ENCODE measurements around the gene PTP4A1. TPM values are rescaled to one million over a fixed set of nuclear protein-coding genes. Genes with fewer than 3 reads are reported as not detected.

Gene PTP4A1
- total and polyA plus RNA-seq, 2 of the 13 experiments (the other 11 are each of a cell fraction or from before 2014, with no cell fraction given) = 141 to 376 TPM

GRCh38 chr6:63573899-63574553 is 1.7 kb downstream of the PTP4A1 start (continued):
- TF ChIP-seq, protein P1, sequence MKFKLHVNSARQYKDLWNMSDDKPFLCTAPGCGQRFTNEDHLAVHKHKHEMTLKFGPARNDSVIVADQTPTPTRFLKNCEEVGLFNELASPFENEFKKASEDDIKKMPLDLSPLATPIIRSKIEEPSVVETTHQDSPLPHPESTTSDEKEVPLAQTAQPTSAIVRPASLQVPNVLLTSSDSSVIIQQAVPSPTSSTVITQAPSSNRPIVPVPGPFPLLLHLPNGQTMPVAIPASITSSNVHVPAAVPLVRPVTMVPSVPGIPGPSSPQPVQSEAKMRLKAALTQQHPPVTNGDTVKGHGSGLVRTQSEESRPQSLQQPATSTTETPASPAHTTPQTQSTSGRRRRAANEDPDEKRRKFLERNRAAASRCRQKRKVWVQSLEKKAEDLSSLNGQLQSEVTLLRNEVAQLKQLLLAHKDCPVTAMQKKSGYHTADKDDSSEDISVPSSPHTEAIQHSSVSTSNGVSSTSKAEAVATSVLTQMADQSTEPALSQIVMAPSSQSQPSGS (CRISPR knock-in tag; IDR thresholded peaks at IDR 0.05) = peak; percentile 3; the same call in 1 of the 2 replicates
- no peak for TF ChIP-seq FLYWCH1 (CRISPR knock-in tag; IDR thresholded peaks at IDR 0.05)
- TF ChIP-seq MEIS2 (CRISPR knock-in tag; IDR thresholded peaks at IDR 0.05) = no peak
- TF ChIP-seq ELF1 (CRISPR knock-in tag; IDR thresholded peaks at IDR 0.05) = peak; percentile 73
- TF ChIP-seq MTF2 (CRISPR knock-in tag; IDR thresholded peaks at IDR 0.05; ENCODE audit: borderline replicate concordance) = no peak
- no peak for TF ChIP-seq ZNF143 (CRISPR knock-in tag; IDR thresholded peaks at IDR 0.05)
- TF ChIP-seq EED (CRISPR knock-in tag; IDR thresholded peaks at IDR 0.05) = no peak
- peak; percentile 15; the same call in 1 of the 2 replicates for TF ChIP-seq ZSCAN29 (CRISPR knock-in tag; conservative IDR thresholded peaks at IDR 0.05)
- 0 out of 2 replicates have a peak, but pooled peaks have one; percentile 43 for TF ChIP-seq FOXO4 (CRISPR knock-in tag; conservative IDR thresholded peaks at IDR 0.05)
- TF ChIP-seq, protein P2, sequence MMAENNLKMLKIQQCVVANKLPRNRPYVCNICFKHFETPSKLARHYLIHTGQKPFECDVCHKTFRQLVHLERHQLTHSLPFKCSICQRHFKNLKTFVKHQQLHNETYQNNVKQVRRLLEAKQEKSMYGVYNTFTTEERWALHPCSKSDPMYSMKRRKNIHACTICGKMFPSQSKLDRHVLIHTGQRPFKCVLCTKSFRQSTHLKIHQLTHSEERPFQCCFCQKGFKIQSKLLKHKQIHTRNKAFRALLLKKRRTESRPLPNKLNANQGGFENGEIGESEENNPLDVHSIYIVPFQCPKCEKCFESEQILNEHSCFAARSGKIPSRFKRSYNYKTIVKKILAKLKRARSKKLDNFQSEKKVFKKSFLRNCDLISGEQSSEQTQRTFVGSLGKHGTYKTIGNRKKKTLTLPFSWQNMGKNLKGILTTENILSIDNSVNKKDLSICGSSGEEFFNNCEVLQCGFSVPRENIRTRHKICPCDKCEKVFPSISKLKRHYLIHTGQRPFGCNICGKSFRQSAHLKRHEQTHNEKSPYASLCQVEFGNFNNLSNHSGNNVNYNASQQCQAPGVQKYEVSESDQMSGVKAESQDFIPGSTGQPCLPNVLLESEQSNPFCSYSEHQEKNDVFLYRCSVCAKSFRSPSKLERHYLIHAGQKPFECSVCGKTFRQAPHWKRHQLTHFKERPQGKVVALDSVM (CRISPR knock-in tag; IDR thresholded peaks at IDR 0.05) = no peak; the same call in 1 of the 2 replicates
- TF ChIP-seq JUN (CRISPR knock-in tag; IDR thresholded peaks at IDR 0.05) = no peak
- no peak for TF ChIP-seq ZNF597 (CRISPR knock-in tag; IDR thresholded peaks at IDR 0.05)
- TF ChIP-seq TCF12 (IDR thresholded peaks at IDR 0.05) = no peak
- TF ChIP-seq TCF12 (CRISPR knock-in tag; IDR thresholded peaks at IDR 0.05) = no peak
- TF ChIP-seq ZBTB8A (CRISPR knock-in tag; IDR thresholded peaks at IDR 0.05; ENCODE audit: borderline replicate concordance, low read depth) = no peak
- TF ChIP-seq PCBP1 (IDR thresholded peaks at IDR 0.05; ENCODE audit: borderline replicate concordance, low read depth, low read length) = no peak
- no peak for TF ChIP-seq ZNF451 (CRISPR knock-in tag; IDR thresholded peaks at IDR 0.05)
- TF ChIP-seq ZNF557 (CRISPR knock-in tag; IDR thresholded peaks at IDR 0.05) = no peak
- TF ChIP-seq CHD2 (IDR thresholded peaks at IDR 0.05; ENCODE audit: low read depth, low read length) = no peak
- peak; percentile 28; the same call in 1 of the 2 replicates for TF ChIP-seq SOX5 (CRISPR knock-in tag; IDR thresholded peaks at IDR 0.05; ENCODE audit: borderline replicate concordance)
- no peak for TF ChIP-seq NR2F2 (IDR thresholded peaks at IDR 0.05; ENCODE audit: borderline replicate concordance, low read depth)
- TF ChIP-seq ZC3H4 (CRISPR knock-in tag; IDR thresholded peaks at IDR 0.05; ENCODE audit: borderline replicate concordance) = no peak
- TF ChIP-seq PRPF4 (IDR thresholded peaks at IDR 0.05; ENCODE audit: low read depth, low read length, poor library complexity, severe bottlenecking) = no peak
- TF ChIP-seq, protein P3, sequence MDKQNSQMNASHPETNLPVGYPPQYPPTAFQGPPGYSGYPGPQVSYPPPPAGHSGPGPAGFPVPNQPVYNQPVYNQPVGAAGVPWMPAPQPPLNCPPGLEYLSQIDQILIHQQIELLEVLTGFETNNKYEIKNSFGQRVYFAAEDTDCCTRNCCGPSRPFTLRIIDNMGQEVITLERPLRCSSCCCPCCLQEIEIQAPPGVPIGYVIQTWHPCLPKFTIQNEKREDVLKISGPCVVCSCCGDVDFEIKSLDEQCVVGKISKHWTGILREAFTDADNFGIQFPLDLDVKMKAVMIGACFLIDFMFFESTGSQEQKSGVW (CRISPR knock-in tag; IDR thresholded peaks at IDR 0.05; ENCODE audit: borderline replicate concordance) = peak; percentile 96
- no peak; the same call in 1 of the 2 replicates for TF ChIP-seq PAF1 (CRISPR knock-in tag; IDR thresholded peaks at IDR 0.05)
